Prostate gland (tissue), 2 donors: ENCODE data around the gene PAK1IP1.

Source experiments
- CTCF ChIP-seq, 4 experiments: fragments of 200-600 bp in 2 of 4; fragments of 450-650 bp in 2 of 4; sonication (generic) in 2 of 4; IDR thresholded peaks; 1 replicate in 3 of 4; 2 replicates in 1 of 4; pipeline ENCODE4 v1.5.1; 2016 to 2019; ENCODE audit warnings: antibody characterized with exemption in 4 of 4, mild to moderate bottlenecking in 2 of 4, moderate library complexity in 2 of 4
- POLR2A ChIP-seq: fragments of 450-650 bp; IDR thresholded peaks from one replicate; pipeline ENCODE4 v1.6.1; 2016; ENCODE audit warnings: antibody characterized with exemption, mild to moderate bottlenecking
- POLR2AphosphoS5 ChIP-seq: sonication (generic); formaldehyde crosslinking; IDR thresholded peaks from one replicate; pipeline ENCODE4 v1.6.1; 2017; ENCODE audit warnings: antibody characterized with exemption

GRCh38 chr6:10662207-10662606, 32.6 kb upstream of the PAK1IP1 start:
- TF ChIP-seq CTCF (IDR thresholded peaks at IDR 0.05) (no peak), POLR2A (no peak), POLR2AphosphoS5 (no peak)
